ENCODE measurements around the gene PLEKHA7. TPM values are rescaled to one million over a fixed set of nuclear protein-coding genes. Genes with fewer than 3 reads are reported as not detected.
A peak's percentile ranks its signal among the peaks of the same experiment; 100 is the strongest.

The PLEKHA7 gene
- total RNA-seq, 4 donors from 2014 or later: 16.9 to 35.1 (median 24.1) TPM

DNA sequence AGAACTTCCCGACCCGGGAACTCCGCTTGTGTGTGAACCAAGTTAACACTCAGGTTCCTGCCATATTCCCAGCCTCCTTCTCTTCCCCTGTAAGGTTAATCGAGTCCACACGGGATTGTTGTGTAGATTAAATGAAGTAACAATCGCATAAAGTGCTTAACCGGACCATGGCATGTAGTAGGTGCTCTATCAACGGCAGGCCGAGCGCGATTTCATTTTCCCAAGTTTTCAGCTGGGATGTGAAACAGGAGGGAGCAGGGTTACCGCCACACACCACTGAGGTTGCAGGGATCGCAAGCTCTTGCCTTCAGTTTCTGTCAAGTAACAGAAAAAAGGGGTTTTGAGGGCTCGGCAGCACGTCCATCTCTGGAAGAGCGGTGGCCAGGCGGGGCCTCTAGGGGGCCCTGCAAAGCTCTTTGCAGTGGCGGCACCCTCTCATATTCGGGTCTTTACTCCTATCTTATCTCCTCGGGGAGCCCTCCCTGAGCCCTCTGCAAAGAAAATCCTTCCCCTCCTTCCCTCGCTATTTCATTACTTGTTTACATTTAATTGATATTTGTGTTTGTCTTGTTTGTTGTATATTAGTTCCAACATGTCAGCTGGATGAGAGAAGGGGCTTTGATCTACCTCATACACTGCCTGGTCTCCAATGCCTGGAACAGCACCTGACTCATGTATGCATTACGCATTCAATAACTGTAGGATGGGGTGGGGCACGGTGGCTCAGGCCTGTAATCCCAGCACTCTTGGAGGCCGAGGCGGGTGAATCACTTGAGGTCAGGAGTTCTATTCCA, 816 bp upstream of the PLEKHA7 start:
- H3K4me3 ChIP-seq (ENCODE audit: low read depth, poor library complexity, severe bottlenecking): no peak overlapping the region
- peak in 1 of 2 donors; percentile 72 for DNase-seq (ENCODE audit: low spot score in 2 of 2)
- no peak for TF ChIP-seq POLR2A (IDR thresholded peaks at IDR 0.05)
- TF ChIP-seq, protein P1, sequence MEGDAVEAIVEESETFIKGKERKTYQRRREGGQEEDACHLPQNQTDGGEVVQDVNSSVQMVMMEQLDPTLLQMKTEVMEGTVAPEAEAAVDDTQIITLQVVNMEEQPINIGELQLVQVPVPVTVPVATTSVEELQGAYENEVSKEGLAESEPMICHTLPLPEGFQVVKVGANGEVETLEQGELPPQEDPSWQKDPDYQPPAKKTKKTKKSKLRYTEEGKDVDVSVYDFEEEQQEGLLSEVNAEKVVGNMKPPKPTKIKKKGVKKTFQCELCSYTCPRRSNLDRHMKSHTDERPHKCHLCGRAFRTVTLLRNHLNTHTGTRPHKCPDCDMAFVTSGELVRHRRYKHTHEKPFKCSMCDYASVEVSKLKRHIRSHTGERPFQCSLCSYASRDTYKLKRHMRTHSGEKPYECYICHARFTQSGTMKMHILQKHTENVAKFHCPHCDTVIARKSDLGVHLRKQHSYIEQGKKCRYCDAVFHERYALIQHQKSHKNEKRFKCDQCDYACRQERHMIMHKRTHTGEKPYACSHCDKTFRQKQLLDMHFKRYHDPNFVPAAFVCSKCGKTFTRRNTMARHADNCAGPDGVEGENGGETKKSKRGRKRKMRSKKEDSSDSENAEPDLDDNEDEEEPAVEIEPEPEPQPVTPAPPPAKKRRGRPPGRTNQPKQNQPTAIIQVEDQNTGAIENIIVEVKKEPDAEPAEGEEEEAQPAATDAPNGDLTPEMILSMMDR (IDR thresholded peaks at IDR 0.05): no peak
- WGBS, 2 donors: 28 to 34% methylated on average over 25 of the region's 25 CpGs
- intact Hi-C loops (cut with DNase I; ENCODE audit: low total_unique reads): no loop called here

GRCh38 chr11:17013548-17014320, 480 bp downstream of the PLEKHA7 start:
- intact Hi-C loops (cut with DNase I; ENCODE audit: low total_unique reads): no loop called here
- WGBS, 2 donors: 1 to 7% methylated on average over 13 to 18 of the region's 85 CpGs
- peak in 1 of 2 donors; percentile 85 for DNase-seq (ENCODE audit: low spot score in 2 of 2)
- no peak for TF ChIP-seq POLR2A (IDR thresholded peaks at IDR 0.05)
- TF ChIP-seq, protein P1 (IDR thresholded peaks at IDR 0.05): no peak
- peak overlapping the region; percentile 35 for H3K4me3 ChIP-seq (ENCODE audit: low read depth, poor library complexity, severe bottlenecking)

DNA sequence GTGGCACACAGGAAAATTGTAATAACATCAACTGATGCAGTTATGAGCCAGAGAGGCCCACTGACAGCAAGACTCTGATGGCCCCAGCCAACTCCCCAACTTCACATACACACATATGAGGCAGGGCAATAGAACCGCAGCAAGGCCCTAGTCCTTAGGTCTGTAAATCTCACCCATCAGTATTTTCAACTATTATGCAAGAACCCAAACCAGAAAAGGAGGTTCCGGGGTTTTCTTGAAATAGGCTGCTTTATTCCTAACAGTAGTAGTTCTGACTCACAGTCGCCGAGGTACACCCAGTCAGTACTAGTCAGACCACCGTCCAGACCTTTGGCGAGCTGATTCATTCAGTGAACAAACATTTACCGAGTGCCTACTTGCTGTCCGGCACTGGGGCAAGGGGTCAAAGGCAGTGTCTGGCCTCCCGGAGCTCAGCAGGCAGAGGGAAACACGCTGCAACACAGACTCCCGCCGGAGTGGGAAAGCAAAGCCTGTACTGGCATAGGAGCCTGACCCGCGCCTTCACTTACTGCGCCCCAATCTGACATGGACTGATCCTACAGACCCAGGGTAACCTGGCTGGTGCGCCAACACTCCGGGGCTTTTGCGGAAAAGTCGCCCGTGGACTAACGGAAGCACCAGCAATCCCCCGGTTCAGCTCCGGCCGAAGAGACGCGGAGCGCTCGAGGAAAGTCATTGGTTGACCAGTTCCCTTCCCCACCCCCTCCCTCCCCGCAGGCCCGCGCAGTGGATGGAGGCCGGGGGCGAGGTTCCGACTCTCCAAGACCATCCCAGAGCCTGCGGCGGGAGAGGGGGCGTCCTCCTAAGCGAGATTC, 1.3 kb downstream of the PLEKHA7 start:
- WGBS, 2 donors: 50 to 53% methylated on average over 31 to 35 of the region's 38 CpGs
- peak in 1 of 2 donors; percentile 25 for DNase-seq (ENCODE audit: low spot score in 2 of 2)

GRCh38 chr11:17012179-17012578, 2.0 kb downstream of the PLEKHA7 start:
- TF ChIP-seq, protein P1 (IDR thresholded peaks at IDR 0.05): no peak
- TF ChIP-seq POLR2A (IDR thresholded peaks at IDR 0.05): no peak
- no peak overlapping the region for H3K4me3 ChIP-seq (ENCODE audit: low read depth, poor library complexity, severe bottlenecking)
- no peak for DNase-seq (ENCODE audit: low spot score in 2 of 2)
- intact Hi-C loops (cut with DNase I; ENCODE audit: low total_unique reads): no loop called here
- 87 to 91% methylated on average over 6 of the region's 6 CpGs for WGBS, 2 donors

More for the DNA sequence above, 1.3 kb downstream of the PLEKHA7 start:
- intact Hi-C loops (cut with DNase I; ENCODE audit: low total_unique reads): no loop called here
- H3K4me3 ChIP-seq (ENCODE audit: low read depth, poor library complexity, severe bottlenecking): peak overlapping the region; percentile 35
- no peak for TF ChIP-seq POLR2A (IDR thresholded peaks at IDR 0.05)
- TF ChIP-seq, protein P1 (IDR thresholded peaks at IDR 0.05): peak in 1 of 3 donors; percentile 89

DNA sequence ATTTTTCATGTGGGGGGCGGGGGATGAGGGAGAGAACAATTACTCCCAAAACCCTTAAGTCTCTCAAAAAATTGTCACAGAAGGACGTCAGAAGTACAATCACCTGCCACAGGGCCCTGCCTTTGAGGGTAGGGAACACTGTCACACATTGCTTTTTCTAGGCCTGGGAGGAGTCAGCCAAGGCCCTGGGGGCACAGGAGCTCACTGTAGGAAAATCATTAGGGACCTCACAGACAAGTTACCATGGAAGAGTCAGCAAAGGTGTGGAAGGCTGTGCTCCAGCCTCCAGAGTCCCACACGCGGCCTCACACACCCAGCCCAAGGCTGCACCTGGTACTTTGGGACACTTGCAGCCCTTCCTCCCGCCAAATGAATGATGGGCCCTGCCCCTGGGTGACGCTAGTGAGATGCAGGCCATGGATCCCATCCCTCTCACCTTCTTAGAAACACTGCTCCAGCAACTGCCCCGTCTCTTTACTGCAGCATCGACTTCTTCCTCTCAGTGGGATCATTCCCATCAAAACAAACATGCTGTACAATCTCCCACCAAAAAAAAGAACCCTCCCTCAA, 3.3 kb downstream of the PLEKHA7 start:
- TF ChIP-seq, protein P1 (IDR thresholded peaks at IDR 0.05): no peak
- TF ChIP-seq POLR2A (IDR thresholded peaks at IDR 0.05): no peak

More for the DNA sequence above, 3.3 kb downstream of the PLEKHA7 start:
- peak in 1 of 2 donors; percentile 62 for DNase-seq (ENCODE audit: low spot score in 2 of 2)
- H3K4me3 ChIP-seq (ENCODE audit: low read depth, poor library complexity, severe bottlenecking): no peak overlapping the region
- WGBS, 2 donors: 71 to 94% methylated on average over 7 to 8 of the region's 8 CpGs
- intact Hi-C loops (cut with DNase I; ENCODE audit: low total_unique reads): no loop called here
